Measurements from ENCODE around the gene AK9.

DNA sequence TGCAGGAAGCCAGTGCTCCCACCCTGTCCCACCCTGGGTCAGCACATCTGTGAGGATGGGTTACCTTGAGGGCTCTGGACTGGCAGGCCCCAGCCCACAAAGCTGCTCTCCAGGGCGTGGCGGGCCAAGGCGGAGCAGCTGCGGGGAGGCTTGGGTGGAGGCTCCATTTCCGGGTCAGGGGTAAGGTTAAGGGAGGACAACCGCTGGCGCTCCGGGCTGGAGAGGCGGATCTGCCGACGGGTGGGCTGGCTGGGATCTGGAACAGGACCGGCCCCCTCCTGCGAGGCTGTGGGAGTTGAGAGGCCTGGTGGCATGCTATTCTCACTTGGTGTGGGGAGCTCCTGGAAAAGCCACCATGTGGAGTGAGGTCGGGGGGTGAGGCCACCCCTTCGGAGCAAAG is 244.9 kb downstream of the AK9 start:
- no peak for TF ChIP-seq TAF1 (IDR thresholded peaks at IDR 0.05; ENCODE audit: low read depth, low read length)
- TF ChIP-seq, protein P1, sequence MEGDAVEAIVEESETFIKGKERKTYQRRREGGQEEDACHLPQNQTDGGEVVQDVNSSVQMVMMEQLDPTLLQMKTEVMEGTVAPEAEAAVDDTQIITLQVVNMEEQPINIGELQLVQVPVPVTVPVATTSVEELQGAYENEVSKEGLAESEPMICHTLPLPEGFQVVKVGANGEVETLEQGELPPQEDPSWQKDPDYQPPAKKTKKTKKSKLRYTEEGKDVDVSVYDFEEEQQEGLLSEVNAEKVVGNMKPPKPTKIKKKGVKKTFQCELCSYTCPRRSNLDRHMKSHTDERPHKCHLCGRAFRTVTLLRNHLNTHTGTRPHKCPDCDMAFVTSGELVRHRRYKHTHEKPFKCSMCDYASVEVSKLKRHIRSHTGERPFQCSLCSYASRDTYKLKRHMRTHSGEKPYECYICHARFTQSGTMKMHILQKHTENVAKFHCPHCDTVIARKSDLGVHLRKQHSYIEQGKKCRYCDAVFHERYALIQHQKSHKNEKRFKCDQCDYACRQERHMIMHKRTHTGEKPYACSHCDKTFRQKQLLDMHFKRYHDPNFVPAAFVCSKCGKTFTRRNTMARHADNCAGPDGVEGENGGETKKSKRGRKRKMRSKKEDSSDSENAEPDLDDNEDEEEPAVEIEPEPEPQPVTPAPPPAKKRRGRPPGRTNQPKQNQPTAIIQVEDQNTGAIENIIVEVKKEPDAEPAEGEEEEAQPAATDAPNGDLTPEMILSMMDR (IDR thresholded peaks at IDR 0.05; ENCODE audit: control extremely low read depth in 1 of 3, insufficient read depth in 1 of 3, low read depth in 1 of 3, low read length in 3 of 3): no peak
- TF ChIP-seq SRF (IDR thresholded peaks at IDR 0.05; ENCODE audit: low read depth, low read length): no peak
- TF ChIP-seq RAD21 (IDR thresholded peaks at IDR 0.05 in 1 of 2, conservative IDR thresholded peaks at IDR 0.05 in 1 of 2; ENCODE audit: low read depth in 2 of 2, low read length in 2 of 2): no peak
- no peak for TF ChIP-seq GTF2F1 (IDR thresholded peaks at IDR 0.05; ENCODE audit: borderline replicate concordance, low read depth, low read length)
- TF ChIP-seq POLR2AphosphoS5 (IDR thresholded peaks at IDR 0.05; ENCODE audit: low read depth, low read length): no peak
- TF ChIP-seq POLR2A (IDR thresholded peaks at IDR 0.05; ENCODE audit: control extremely low read depth in 1 of 2, low read depth in 2 of 2, low read length in 2 of 2): no peak
- TF ChIP-seq EZH2 (IDR thresholded peaks at IDR 0.05; ENCODE audit: low read depth, low read length, severe bottlenecking): no peak
